HCT116 (cell line): Measurements from ENCODE around the gene KNSTRN. TPM values are rescaled to one million over a fixed set of nuclear protein-coding genes. Genes with fewer than 3 reads are reported as not detected.

ENCODE experiments used
- ATAC-seq: fragments of 200-7000 bp; cut with Tn5 transposase; 2 replicates; pipeline ENCODE4 v1.9.1; 2020; ENCODE audit warnings: mild to moderate bottlenecking, moderate library complexity
- Bru-seq: library from RNA; stranded (reverse); fragments of 400-500 nt; gene quantifications from one replicate; lab custom pipeline; 2021; lab: Mats Ljungman, UMichigan
- BruChase-seq, 2 experiments: library from RNA; stranded (reverse); fragments of 400-500 nt; gene quantifications; one replicate each; lab custom pipeline; 2021; lab: Mats Ljungman, UMichigan
- BruUV-seq: library from RNA; stranded (reverse); fragments of 400-500 nt; replicated peaks from 2 replicates; lab custom pipeline; 2021; lab: Mats Ljungman, UMichigan
- CTCF ChIA-PET: fragments of 300-600 bp; sonication (Branson Sonifier 250); formaldehyde crosslinking; loops from one replicate; lab custom pipeline; 2021; ENCODE audit warnings: antibody characterized with exemption; lab: Charles Lee
- POLR2A ChIA-PET: fragments of 300-600, 350-600 bp; sonication (Branson Sonifier 250); formaldehyde crosslinking; loops from one replicate; lab custom pipeline; 2021; ENCODE audit warnings: antibody characterized with exemption; lab: Charles Lee
- RAD21 ChIA-PET, 2 experiments: fragments of 300-600 bp; sonication (Branson Sonifier 250); formaldehyde crosslinking; loops; one replicate each; lab custom pipeline; 2023; ENCODE audit warnings: low total read pairs in 2 of 2; ENCODE audit not compliant: uncharacterized antibody in 2 of 2, unreplicated experiment in 2 of 2, low non-redundant PET in 1 of 2; lab: Charles Lee
- DNase-seq: peaks from one replicate; pipeline ENCODE4 v3.0.0-alpha.2; 2010; ENCODE audit warnings: low read depth, low spot score
- H2AFZ ChIP-seq: fragments of 200-600 bp; shearing (Covaris generic), sonication (generic); 2 replicates; pipeline ENCODE4 v1.6.1; 2017; ENCODE audit warnings: low read depth, mixed run types, mixed read lengths, antibody characterized with exemption, low read length; ENCODE audit not compliant: poor library complexity, severe bottlenecking
- H3K27ac ChIP-seq: 2 replicates; pipeline ENCODE4 v1.5.1; 2012; ENCODE audit warnings: low read depth, low read length
- H3K27me3 ChIP-seq: fragments of 200-600 bp; sonication (generic); 2 replicates; pipeline ENCODE4 v1.6.1; 2016; ENCODE audit warnings: mixed run types, low read length, mixed read lengths; ENCODE audit not compliant: insufficient read depth
- H3K36me3 ChIP-seq, 2 experiments: fragments of 200-500 bp in 1 of 2; fragments of 200-600 bp in 1 of 2; sonication (Bioruptor generic) in 1 of 2; sonication (generic) in 1 of 2; 2 replicates each; pipeline versions ENCODE4 v1.5.1 to v1.6.1; 2014 to 2016; ENCODE audit warnings: low read length in 2 of 2, inconsistent platforms in 1 of 2, mixed read lengths in 1 of 2, mixed run types in 1 of 2; ENCODE audit not compliant: insufficient read depth in 2 of 2, control insufficient read depth in 1 of 2
- H3K4me1 ChIP-seq, 2 experiments: fragments of 200-600 bp in 1 of 2; sonication (generic) in 1 of 2; 2 replicates each; pipeline versions ENCODE4 v1.5.1 to v1.6.1; 2012 to 2017; ENCODE audit warnings: low read length in 2 of 2, inconsistent platforms in 1 of 2, mild to moderate bottlenecking in 1 of 2, mixed read lengths in 1 of 2, mixed run types in 1 of 2, moderate library complexity in 1 of 2; ENCODE audit not compliant: insufficient read depth in 2 of 2, control insufficient read depth in 1 of 2
- H3K4me2 ChIP-seq: fragments of 200-600 bp; sonication (generic); 2 replicates; pipeline ENCODE4 v1.6.1; 2017; ENCODE audit warnings: mixed run types, low read length, mixed read lengths
- H3K4me3 ChIP-seq, 2 experiments: fragments of 200-600 bp in 1 of 2; sonication (generic) in 1 of 2; replicated peaks in 1 of 2; 2 replicates each; pipeline ENCODE4 v1.5.1; 2011 to 2016; ENCODE audit warnings: low read length in 2 of 2, control low read depth in 1 of 2, low read depth in 1 of 2, mild to moderate bottlenecking in 1 of 2, mixed read lengths in 1 of 2, mixed run types in 1 of 2
- H3K79me2 ChIP-seq: fragments of 200-600 bp; sonication (generic); 2 replicates; pipeline ENCODE4 v1.6.1; 2017; ENCODE audit warnings: mild to moderate bottlenecking, mixed run types, low read length, moderate library complexity, mixed read lengths; ENCODE audit not compliant: insufficient read depth
- H3K9ac ChIP-seq: fragments of 200-600 bp; sonication (generic); 2 replicates; pipeline ENCODE4 v1.6.1; 2016; ENCODE audit warnings: low read length, mixed read lengths
- H3K9me2 ChIP-seq: fragments of 200-600 bp; sonication (generic), shearing (Covaris generic); 2 replicates; pipeline ENCODE4 v1.6.1; 2017; ENCODE audit warnings: mixed run types, mild to moderate bottlenecking, moderate library complexity; ENCODE audit not compliant: insufficient read depth
- H3K9me3 ChIP-seq, 2 experiments: fragments of 200-500 bp in 1 of 2; fragments of 200-600 bp in 1 of 2; sonication (Bioruptor generic) in 1 of 2; sonication (generic) in 1 of 2; 2 replicates each; pipeline ENCODE4 v1.6.1; 2014 to 2017; ENCODE audit warnings: low read length in 2 of 2, mixed read lengths in 2 of 2, inconsistent platforms in 1 of 2, low read depth in 1 of 2, mild to moderate bottlenecking in 1 of 2, mixed run types in 1 of 2, moderate library complexity in 1 of 2; ENCODE audit not compliant: control insufficient read depth in 1 of 2, insufficient read depth in 1 of 2
- H4K20me1 ChIP-seq: fragments of 200-600 bp; sonication (generic), shearing (Covaris generic); 2 replicates; pipeline ENCODE4 v1.6.1; 2017; ENCODE audit warnings: mixed run types, mild to moderate bottlenecking, moderate library complexity; ENCODE audit not compliant: insufficient read depth
- CBX3 ChIP-seq: IDR thresholded peaks from 2 replicates; pipeline ENCODE4 v1.6.1; 2012; ENCODE audit warnings: low read depth
- CTCF ChIP-seq, 3 experiments: fragments of 200-600 bp in 1 of 3; sonication (generic) in 1 of 3; IDR thresholded peaks in 2 of 3; conservative IDR thresholded peaks in 1 of 3; 2 replicates each; pipeline ENCODE4 v1.5.1; 2012 to 2017; ENCODE audit warnings: low read depth in 2 of 3, low read length in 2 of 3, antibody characterized with exemption in 1 of 3, borderline replicate concordance in 1 of 3, control low read depth in 1 of 3, mild to moderate bottlenecking in 1 of 3, mixed read lengths in 1 of 3, mixed run types in 1 of 3, moderate library complexity in 1 of 3; ENCODE audit not compliant: insufficient read depth in 1 of 3
- EGR1 ChIP-seq: IDR thresholded peaks from 2 replicates; pipeline ENCODE4 v1.6.1; 2012; ENCODE audit warnings: low read depth
- EZH2 ChIP-seq: fragments of 200-600 bp; sonication (generic); IDR thresholded peaks from 2 replicates; pipeline ENCODE4 v1.6.1; 2017; ENCODE audit warnings: antibody characterized with exemption, mixed run types
- FOSL1 ChIP-seq: IDR thresholded peaks from 2 replicates; pipeline ENCODE4 v1.6.1; 2012; ENCODE audit warnings: low read depth
- JUND ChIP-seq: IDR thresholded peaks from 2 replicates; pipeline ENCODE4 v1.6.1; 2012
- MAX ChIP-seq: IDR thresholded peaks from 2 replicates; pipeline ENCODE4 v1.6.1; 2012
- POLR2A ChIP-seq: IDR thresholded peaks from 2 replicates; pipeline ENCODE4 v1.7.0; 2011; ENCODE audit warnings: borderline replicate concordance; ENCODE audit not compliant: insufficient read depth, insufficient read length; ENCODE audit errors: extremely low read depth
- POLR2AphosphoS5 ChIP-seq: IDR thresholded peaks from 2 replicates; pipeline ENCODE4 v1.6.1; 2011; ENCODE audit warnings: mild to moderate bottlenecking, low read depth, low read length, moderate library complexity
- RAD21 ChIP-seq: IDR thresholded peaks from 2 replicates; pipeline ENCODE4 v1.6.1; 2012; ENCODE audit warnings: low read depth, mild to moderate bottlenecking
- SIN3A ChIP-seq: IDR thresholded peaks from 2 replicates; pipeline ENCODE4 v1.6.1; 2012; ENCODE audit warnings: low read depth
- SP1 ChIP-seq: IDR thresholded peaks from 2 replicates; pipeline ENCODE4 v1.6.1; 2012; ENCODE audit warnings: low read depth
- SRF ChIP-seq: IDR thresholded peaks from 2 replicates; pipeline ENCODE4 v1.6.1; 2012; ENCODE audit warnings: low read depth
- TCF7L2 ChIP-seq: IDR thresholded peaks from 2 replicates; pipeline ENCODE4 v1.7.0; 2011; ENCODE audit warnings: borderline replicate concordance, inconsistent platforms; ENCODE audit not compliant: insufficient read depth, insufficient read length; ENCODE audit errors: extremely low read depth
- ZBTB33 ChIP-seq: IDR thresholded peaks from 2 replicates; pipeline ENCODE4 v1.6.1; 2011; ENCODE audit warnings: mild to moderate bottlenecking, low read length, moderate library complexity; ENCODE audit not compliant: insufficient replicate concordance; ENCODE audit errors: extremely low read depth
- ZFX ChIP-seq: fragments of 450-650 bp; IDR thresholded peaks from 2 replicates; pipeline ENCODE4 v1.6.1; 2017
- intact Hi-C: fragments of 100-400 bp; cut with micrococcal nuclease; formaldehyde crosslinking; loops from 2 replicates; pipeline ENCODE4 v1.10.0; 2022
- long read RNA-seq: library from polyadenylated mRNA; unstranded; transcript quantifications from one replicate; pipeline ENCODE4 v2.0.0, GENCODE V29; 2021; ENCODE audit not compliant: unreplicated experiment
- polyA plus RNA-seq: library from polyadenylated mRNA; unstranded; fragments of >200 nt; gene quantifications from 2 replicates; pipeline ENCODE4 v1.2.1, GENCODE V29; 2012; ENCODE audit warnings: missing spikeins
- total RNA-seq: library from RNA; stranded (reverse); gene quantifications from one replicate; pipeline ENCODE4 v1.2.1, GENCODE V29; 2021; ENCODE audit not compliant: unreplicated experiment
- TF ChIP-seq, protein P1 (sequence below): IDR thresholded peaks from 2 replicates; pipeline ENCODE4 v1.6.1; 2012

Gene KNSTRN, protein sequence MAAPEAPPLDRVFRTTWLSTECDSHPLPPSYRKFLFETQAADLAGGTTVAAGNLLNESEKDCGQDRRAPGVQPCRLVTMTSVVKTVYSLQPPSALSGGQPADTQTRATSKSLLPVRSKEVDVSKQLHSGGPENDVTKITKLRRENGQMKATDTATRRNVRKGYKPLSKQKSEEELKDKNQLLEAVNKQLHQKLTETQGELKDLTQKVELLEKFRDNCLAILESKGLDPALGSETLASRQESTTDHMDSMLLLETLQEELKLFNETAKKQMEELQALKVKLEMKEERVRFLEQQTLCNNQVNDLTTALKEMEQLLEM
- 84.1 TPM for total RNA-seq
- 66.4 and 98.7 TPM in 2 replicates for polyA plus RNA-seq
- Bru-seq, nascent RNA: percentile 93 among the genes with signal in this experiment
- percentile 92 among the genes with signal in this experiment for BruChase-seq, experiment 1, labeled RNA remaining after a 6-hour chase
- BruChase-seq, experiment 2, labeled RNA remaining after a 2-hour chase: percentile 94 among the genes with signal in this experiment
- long read RNA-seq, transcript KNSTRN-201 (9 exons, 1,714 nt): major isoform, 62 of 85 reads
- long read RNA-seq, partial matches to known transcripts: 6 of 85 reads
- long read RNA-seq, other reads (novel, unspliced or antisense): 10 of 85 reads

GRCh38 chr15:40382580-40383456 lies at the start of gene KNSTRN:
Gene KNSTRN (plus strand): TSS chr15:40382721. CDS start chr15:40382836, 115 bp downstream.
- ATAC-seq (peak; percentile 92), DNase-seq (peak; percentile 89)
- H3K9me3 ChIP-seq: no peaks in the 10 kb centered on the region
- H3K4me3 ChIP-seq: peak within 1 kb of the TSS; percentile 81 to 93
- H3K27ac ChIP-seq: peak within 1 kb of the TSS; percentile 65
- peaks cover 16 to 32% of the 10 kb centered on the region in 2 experiments for H3K36me3 ChIP-seq
- BruUV-seq: TSS peak; percentile 79
- peak within 1 kb of the TSS; percentile 84 for H3K4me2 ChIP-seq
- ChIA-PET CTCF (interaction anchor here (1.2 to 1.9 kb wide), 3 partner anchors 14 to 45 kb away, joined by 3 to 5 read pairs (median 4); no protein-coding TSS in a partner anchor), RAD21 (no interaction called here), POLR2A (interaction anchor here (0.6 to 1.3 kb wide), 3 partner anchors 23 to 205 kb away, joined by 3 to 5 read pairs (median 4); partner anchors contain the start of gene IVD)
- peak within 1 kb of the TSS; percentile 92 for H3K9ac ChIP-seq
- peaks cover 15 to 31% of the 10 kb centered on the region in 2 experiments for H3K4me1 ChIP-seq
- no peaks in the 10 kb centered on the region for H3K9me2 ChIP-seq
- H3K79me2 ChIP-seq: peaks cover 44% of the 10 kb centered on the region
- H3K27me3 ChIP-seq: no peaks in the 10 kb centered on the region
- intact Hi-C loops: no loop called here
- H4K20me1 ChIP-seq: no peaks in the 10 kb centered on the region
- peak within 1 kb of the TSS; percentile 4 for H2AFZ ChIP-seq
- TF ChIP-seq POLR2A (peak; percentile 68), RAD21 (no peak), SIN3A (peak; percentile 76; the same call in 1 of the 2 replicates), EGR1 (peak; percentile 89), CTCF (IDR thresholded peaks at IDR 0.05 in 2 of 3, conservative IDR thresholded peaks at IDR 0.05 in 1 of 3; ENCODE audit: borderline replicate concordance in 1 of 3, insufficient read depth in 1 of 3, low read depth in 2 of 3, low read length in 2 of 3) (no peak), ZFX (peak; percentile 96), FOSL1 (no peak), SP1 (peak; percentile 34; the same call in 1 of the 2 replicates), EZH2 (no peak), TCF7L2 (peak; percentile 64), JUND (no peak), MAX (peak; percentile 58; the same call in 1 of the 2 replicates), ZBTB33 (no peak), SRF (no peak), POLR2AphosphoS5 (peak; percentile 81), CBX3 (no peak)
- TF ChIP-seq, protein P1, sequence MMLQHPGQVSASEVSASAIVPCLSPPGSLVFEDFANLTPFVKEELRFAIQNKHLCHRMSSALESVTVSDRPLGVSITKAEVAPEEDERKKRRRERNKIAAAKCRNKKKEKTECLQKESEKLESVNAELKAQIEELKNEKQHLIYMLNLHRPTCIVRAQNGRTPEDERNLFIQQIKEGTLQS: no peak
